Upper lobe of right lung (tissue), 1 donor: ENCODE measurements around the gene ATG5. TPM values are rescaled to one million over a fixed set of nuclear protein-coding genes. Genes with fewer than 3 reads are reported as not detected.

Experiments used
- ATAC-seq: fragments of 200-7000 bp; cut with Tn5 transposase; one replicate; pipeline ENCODE4 v1.9.1; 2020; ENCODE audit warnings: mild to moderate bottlenecking, moderate library complexity
- DNase-seq: peaks from one replicate; pipeline ENCODE4 v3.0.0-alpha.2; 2020
- H3K27ac ChIP-seq: fragments of 200-600 bp; one replicate; pipeline ENCODE4 v1.8.0; 2022
- H3K27me3 ChIP-seq: fragments of 200-600 bp; one replicate; pipeline ENCODE4 v1.8.0; 2022; ENCODE audit warnings: mild to moderate bottlenecking
- H3K36me3 ChIP-seq: fragments of 200-600 bp; one replicate; pipeline ENCODE4 v1.8.0; 2022
- H3K4me1 ChIP-seq: fragments of 200-600 bp; one replicate; pipeline ENCODE4 v1.8.0; 2022
- H3K4me3 ChIP-seq: fragments of 200-600 bp; one replicate; pipeline ENCODE4 v1.8.0; 2022; ENCODE audit warnings: mild to moderate bottlenecking
- H3K9me3 ChIP-seq: fragments of 200-600 bp; one replicate; pipeline ENCODE4 v1.8.0; 2022
- CTCF ChIP-seq: fragments of 200-600 bp; IDR thresholded peaks from one replicate; pipeline ENCODE4 v1.8.0; 2022; ENCODE audit warnings: antibody characterized with exemption
- intact Hi-C: fragments of 100-400 bp; cut with DNase I; formaldehyde crosslinking; loops from one replicate; pipeline ENCODE4 v1.11.0; 2022
- total RNA-seq: library from RNA; stranded (reverse); fragmentation: NEBNext Ultra II Directional; extraction: Animal tissue kit (Norgen Biotek cat#: 25700); gene quantifications from one replicate; pipeline ENCODE4 v1.2.1, GENCODE V29; 2021
- donor health status: DM: no; HTN: yes; CAD: no; lungs with severe emphysema.

The ATG5 gene
- total RNA-seq, 1 donor from 2014 or later: 34.4 TPM

DNA sequence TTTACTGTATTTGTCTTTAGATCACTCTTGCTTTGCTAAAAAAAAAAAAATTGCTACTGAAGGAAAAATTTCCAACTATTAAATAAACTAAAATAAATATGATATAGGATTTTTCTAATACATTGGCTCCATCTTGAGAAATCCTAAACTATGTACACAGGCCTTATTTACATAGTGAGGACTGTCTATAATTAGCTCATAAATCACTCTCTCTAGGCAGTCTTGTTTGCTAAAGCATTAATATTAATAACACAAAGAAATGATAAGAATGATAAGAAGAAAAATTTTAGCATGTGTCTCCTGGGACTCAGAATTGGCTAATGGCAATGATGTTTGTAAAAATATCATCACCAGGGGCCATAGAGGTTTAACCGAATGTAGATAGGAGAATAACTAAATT, 21.7 kb upstream of the ATG5 start:
- DNase-seq (no peak), ATAC-seq (no peak)
- Histone ChIP-seq H3K27ac (no peak overlapping the region), H3K27me3 (no peaks in the 10 kb centered on the region), H3K9me3 (no peaks in the 10 kb centered on the region), H3K36me3 (no peaks in the 10 kb centered on the region), H3K4me3 (no peak overlapping the region), H3K4me1 (no peaks in the 10 kb centered on the region)
- intact Hi-C loops: no loop called here
- TF ChIP-seq CTCF: no peak

- intact Hi-C loops: no loop called here
Measured at GRCh38 chr6:106339334-106340029, 13.9 kb upstream of the ATG5 start.

DNA sequence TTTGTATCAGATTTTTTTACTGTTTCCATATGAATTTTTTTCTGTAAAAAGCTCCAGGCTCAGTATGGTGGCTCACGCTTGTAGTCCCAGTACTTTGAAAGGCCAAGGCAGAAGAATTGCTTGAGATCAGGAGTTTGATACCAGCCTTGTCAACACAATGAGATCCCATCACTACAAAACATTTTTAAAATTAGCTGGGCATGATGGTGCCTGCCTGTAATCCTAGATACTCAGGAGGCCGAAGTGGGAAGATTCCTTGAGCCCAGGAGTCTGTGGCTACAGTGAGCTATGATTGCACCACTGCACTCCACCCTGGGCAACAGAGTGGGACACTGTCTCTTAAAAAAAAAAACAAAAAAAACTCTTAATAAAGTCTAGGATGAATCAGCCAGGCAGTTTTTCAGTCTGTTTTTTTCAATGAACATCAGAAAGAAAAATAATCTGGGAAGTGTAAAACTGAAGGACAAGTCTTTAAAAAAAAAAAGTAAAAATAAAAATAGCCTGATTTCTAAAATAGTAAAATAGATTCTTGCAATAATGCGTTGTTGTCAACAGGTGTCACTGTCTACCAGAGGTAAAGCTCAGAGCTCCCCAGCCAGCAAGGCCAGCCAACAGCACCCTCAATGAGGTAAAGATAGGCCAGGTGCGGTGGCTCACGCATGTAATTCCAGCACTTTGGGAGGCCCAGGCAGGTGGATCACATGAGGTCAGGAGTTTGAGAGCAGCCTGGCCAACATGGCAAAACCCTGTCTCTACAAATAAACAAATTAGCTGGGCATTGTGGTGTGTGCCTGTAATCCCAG, 9.3 kb upstream of the ATG5 start:
- H3K4me1 ChIP-seq: no peaks in the 10 kb centered on the region
- intact Hi-C loops: no loop called here
- H3K9me3 ChIP-seq: no peaks in the 10 kb centered on the region
- peak; percentile 92 for ATAC-seq
- no peak overlapping the region for H3K4me3 ChIP-seq
- H3K27me3 ChIP-seq: no peaks in the 10 kb centered on the region
- no peaks in the 10 kb centered on the region for H3K36me3 ChIP-seq
- TF ChIP-seq CTCF: peak; percentile 61
- DNase-seq: peak; percentile 68
- H3K27ac ChIP-seq: no peak overlapping the region

More at GRCh38 chr6:106339334-106340029, 13.9 kb upstream of the ATG5 start:
- H3K27me3 ChIP-seq: no peaks in the 10 kb centered on the region
- no peaks in the 10 kb centered on the region for H3K36me3 ChIP-seq
- H3K9me3 ChIP-seq: no peaks in the 10 kb centered on the region
- H3K4me3 ChIP-seq: no peak overlapping the region
- ATAC-seq (peak; percentile 96), DNase-seq (no peak)
- H3K27ac ChIP-seq: no peak overlapping the region
- H3K4me1 ChIP-seq: no peaks in the 10 kb centered on the region
- TF ChIP-seq CTCF: peak; percentile 71

DNA sequence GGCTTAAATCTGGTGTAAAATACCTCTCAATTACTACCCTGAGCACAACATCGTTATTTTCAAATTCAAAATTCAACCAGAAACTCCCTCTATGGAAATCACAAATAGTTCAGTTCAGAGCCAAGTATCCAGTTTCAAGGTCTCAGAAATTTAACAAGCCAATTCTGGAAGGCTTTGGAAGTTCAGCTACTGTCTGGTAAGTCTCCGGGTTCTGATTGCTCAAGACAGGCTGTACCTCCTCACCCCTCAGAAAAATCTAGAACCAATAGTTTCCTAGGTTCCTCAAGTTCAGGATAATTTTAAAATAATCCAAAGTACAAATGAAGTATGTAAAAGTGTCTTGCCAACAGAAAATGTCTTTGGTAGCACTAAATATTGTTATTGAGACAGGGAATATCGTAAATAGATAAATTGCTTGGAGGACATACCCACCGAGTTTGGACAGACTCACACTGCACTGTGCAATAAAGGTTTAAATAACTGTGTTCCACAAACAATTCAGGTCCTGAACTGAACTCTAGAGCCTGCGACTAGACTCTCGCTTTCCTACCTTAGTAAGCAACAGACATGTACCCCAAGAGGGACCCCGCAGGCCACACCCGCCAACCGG, 729 bp downstream of the ATG5 start:
- no peak for ATAC-seq
- Histone ChIP-seq H3K27me3 (no peaks in the 10 kb centered on the region), H3K4me3 (peak overlapping the region; percentile 81), H3K4me1 (peaks cover 20% of the 10 kb centered on the region), H3K27ac (peak overlapping the region; percentile 91), H3K36me3 (no peaks in the 10 kb centered on the region), H3K9me3 (no peaks in the 10 kb centered on the region)
- no peak for TF ChIP-seq CTCF
- DNase-seq: no peak
- intact Hi-C loops: no loop called here

- no peak overlapping the region for H3K27ac ChIP-seq
- TF ChIP-seq CTCF: no peak
- H3K4me1 ChIP-seq: peaks cover 27% of the 10 kb centered on the region
- ATAC-seq (no peak), DNase-seq (no peak)
- H3K9me3 ChIP-seq: no peaks in the 10 kb centered on the region
- H3K4me3 ChIP-seq: no peak overlapping the region
- intact Hi-C loops: no loop called here
- no peaks in the 10 kb centered on the region for H3K27me3 ChIP-seq
- no peaks in the 10 kb centered on the region for H3K36me3 ChIP-seq
Measured at GRCh38 chr6:106321940-106322339, 3.6 kb downstream of the ATG5 start.
